GM23338 (cell line): Measurements from ENCODE around the gene SPDYE1. TPM values are rescaled to one million over a fixed set of nuclear protein-coding genes. Genes with fewer than 3 reads are reported as not detected.
A peak's percentile ranks its signal among the peaks of the same experiment; 100 is the strongest.
"Not testable (repeated sequence)": the region's sequence is repeated elsewhere in the genome, so short reads cannot be mapped to it uniquely, and the experiment has no call there.

Experiments
- ATAC-seq: fragments of 200-7000 bp; cut with Tn5 transposase; 3 replicates; pipeline ENCODE4 v1.9.1; 2020
- DNase-seq: peaks from one replicate; pipeline ENCODE4 v3.0.0-alpha.2; 2015; ENCODE audit warnings: low spot score
- H2AFZ ChIP-seq: fragments of 200-600 bp; sonication (generic); 2 replicates; pipeline ENCODE4 v1.8.0; 2016; ENCODE audit warnings: antibody characterized with exemption, mild to moderate bottlenecking, moderate library complexity
- H3F3A ChIP-seq: fragments of 200-600 bp; sonication (generic); replicated peaks from 2 replicates; pipeline ENCODE4 v1.8.0; 2017; ENCODE audit warnings: antibody characterized with exemption, mixed run types, low read depth
- H3K27ac ChIP-seq: fragments of 200-600 bp; sonication (generic); 2 replicates; pipeline ENCODE4 v1.6.1; 2016; ENCODE audit warnings: low read depth
- H3K27me3 ChIP-seq: fragments of 200-600 bp; sonication (generic); 2 replicates; pipeline ENCODE4 v1.8.0; 2016; ENCODE audit warnings: mild to moderate bottlenecking, mixed run types, moderate library complexity; ENCODE audit not compliant: insufficient read depth
- H3K36me3 ChIP-seq: fragments of 200-600 bp; sonication (generic); 2 replicates; pipeline ENCODE4 v1.8.0; 2016; ENCODE audit warnings: mild to moderate bottlenecking; ENCODE audit not compliant: insufficient read depth
- H3K4me1 ChIP-seq: fragments of 200-600 bp; sonication (generic); 2 replicates; pipeline ENCODE4 v1.8.0; 2016; ENCODE audit warnings: mild to moderate bottlenecking, moderate library complexity; ENCODE audit not compliant: insufficient read depth
- H3K4me2 ChIP-seq: fragments of 200-600 bp; sonication (generic); 2 replicates; pipeline ENCODE4 v1.7.1; 2017; ENCODE audit warnings: mixed run types
- H3K4me3 ChIP-seq: fragments of 200-600 bp; sonication (generic); 2 replicates; pipeline ENCODE4 v1.6.1; 2016; ENCODE audit warnings: mixed run types
- H3K79me2 ChIP-seq: fragments of 200-600 bp; sonication (generic); replicated peaks from 2 replicates; pipeline ENCODE4 v1.8.0; 2017; ENCODE audit warnings: mild to moderate bottlenecking; ENCODE audit not compliant: insufficient read depth
- H3K9me2 ChIP-seq: fragments of 200-600 bp; sonication (generic); 2 replicates; pipeline ENCODE4 v1.8.0; 2017; ENCODE audit not compliant: insufficient read depth
- H4K20me1 ChIP-seq: fragments of 200-600 bp; sonication (generic); replicated peaks from 2 replicates; pipeline ENCODE4 v1.8.0; 2017; ENCODE audit warnings: mild to moderate bottlenecking; ENCODE audit not compliant: insufficient read depth
- H3K27ac Mint-ChIP-seq: 2 replicates; pipeline ENCODE4 v1.8.0; 2020; ENCODE audit warnings: inconsistent platforms, mild to moderate bottlenecking, moderate library complexity, mixed read lengths
- H3K27me3 Mint-ChIP-seq: 3 replicates; pipeline ENCODE4 v1.8.0; 2022; ENCODE audit warnings: low read depth, mild to moderate bottlenecking, moderate library complexity, mixed read lengths, inconsistent platforms; ENCODE audit not compliant: insufficient read depth, poor library complexity
- H3K36me3 Mint-ChIP-seq: 3 replicates; pipeline ENCODE4 v1.8.0; 2021; ENCODE audit warnings: low read depth, mild to moderate bottlenecking, inconsistent platforms, moderate library complexity, mixed read lengths
- H3K4me1 Mint-ChIP-seq: 3 replicates; pipeline ENCODE4 v1.8.0; 2020; ENCODE audit warnings: mild to moderate bottlenecking, inconsistent platforms, mixed read lengths
- H3K4me3 Mint-ChIP-seq: 3 replicates; pipeline ENCODE4 v1.8.0; 2021; ENCODE audit warnings: moderate library complexity, mild to moderate bottlenecking, inconsistent platforms, mixed read lengths
- H3K9me3 Mint-ChIP-seq: 3 replicates; pipeline ENCODE4 v1.8.0; 2020; ENCODE audit warnings: moderate library complexity, mild to moderate bottlenecking, inconsistent platforms, mixed read lengths
- polyA plus RNA-seq: library from polyadenylated mRNA; unstranded; fragments of >200 nt; fragmentation: Nextera tagmentation; extraction: Ambion mirVana; gene quantifications from 2 replicates; pipeline ENCODE4 v1.2.1, GENCODE V29; 2016
- total RNA-seq: library from RNA; depleted of rRNA; stranded (reverse); fragments of >200 nt; shearing (Covaris generic); gene quantifications from 2 replicates; pipeline ENCODE4 v1.2.3, GENCODE V29; 2014

The SPDYE1 gene
- total and polyA plus RNA-seq, 2 experiments from 2014 or later = 1.6 TPM; not detected in 1

- not testable (repeated sequence) for H3K27me3 ChIP-seq, H3F3A ChIP-seq, H3K4me2 ChIP-seq, H3K27me3 Mint-ChIP-seq, H3K36me3 Mint-ChIP-seq, H3K27ac Mint-ChIP-seq, H3K27ac ChIP-seq, H3K9me2 ChIP-seq, H3K36me3 ChIP-seq, H3K79me2 ChIP-seq, H3K4me1 ChIP-seq, H3K4me1 Mint-ChIP-seq, DNase-seq, H3K4me3 ChIP-seq, H4K20me1 ChIP-seq, H3K4me3 Mint-ChIP-seq, H3K9me3 Mint-ChIP-seq, ATAC-seq, H2AFZ ChIP-seq
Observed at GRCh38 chr7:43966392-43966791, 31.3 kb upstream of the SPDYE1 start.

GRCh38 chr7:43968172-43969040 lies 29.3 kb upstream of the SPDYE1 start:
- ATAC-seq = peak; percentile 19; the same call in 1 of the 3 replicates

GRCh38 chr7:43969586-43969985 lies 28.1 kb upstream of the SPDYE1 start:
- not testable (repeated sequence) for H3K4me3 ChIP-seq, H3K4me3 Mint-ChIP-seq, H3K4me2 ChIP-seq, ATAC-seq, H3K27ac Mint-ChIP-seq, H3K27me3 Mint-ChIP-seq, H3K27me3 ChIP-seq, H3F3A ChIP-seq, H3K4me1 Mint-ChIP-seq, H2AFZ ChIP-seq, H3K79me2 ChIP-seq, H3K27ac ChIP-seq, H3K36me3 ChIP-seq, H4K20me1 ChIP-seq, DNase-seq, H3K9me3 Mint-ChIP-seq, H3K9me2 ChIP-seq, H3K4me1 ChIP-seq, H3K36me3 Mint-ChIP-seq

More at GRCh38 chr7:43968172-43969040, 29.3 kb upstream of the SPDYE1 start:
- H3K4me2 ChIP-seq, H3K36me3 ChIP-seq, H3K36me3 Mint-ChIP-seq, H3K4me3 Mint-ChIP-seq, H3K27ac ChIP-seq, H3K4me1 ChIP-seq, H3K4me3 ChIP-seq, H3K9me3 Mint-ChIP-seq, H3K79me2 ChIP-seq, H3K4me1 Mint-ChIP-seq, H4K20me1 ChIP-seq, DNase-seq, H3K27me3 Mint-ChIP-seq, H2AFZ ChIP-seq, H3K27me3 ChIP-seq, H3K27ac Mint-ChIP-seq, H3K9me2 ChIP-seq, H3F3A ChIP-seq: not testable (repeated sequence)

GRCh38 chr7:43970698-43971097 lies 27.0 kb upstream of the SPDYE1 start:
- not testable (repeated sequence) for H3K4me3 Mint-ChIP-seq, ATAC-seq, H4K20me1 ChIP-seq, H3K27ac ChIP-seq, H3F3A ChIP-seq, H3K9me3 Mint-ChIP-seq, H2AFZ ChIP-seq, H3K36me3 ChIP-seq, H3K4me2 ChIP-seq, H3K9me2 ChIP-seq, H3K4me1 Mint-ChIP-seq, H3K36me3 Mint-ChIP-seq, H3K4me3 ChIP-seq, H3K27me3 Mint-ChIP-seq, H3K27ac Mint-ChIP-seq, DNase-seq, H3K27me3 ChIP-seq, H3K79me2 ChIP-seq, H3K4me1 ChIP-seq

GRCh38 chr7:43974033-43974573 lies 23.6 kb upstream of the SPDYE1 start:
- not testable (repeated sequence) for H3K36me3 ChIP-seq, H3K9me3 Mint-ChIP-seq, H3K4me1 Mint-ChIP-seq

GRCh38 chr7:43974725-43975482 lies 22.8 kb upstream of the SPDYE1 start:
- not testable (repeated sequence) for H3K27ac ChIP-seq, H3K27me3 Mint-ChIP-seq, H3K9me2 ChIP-seq, H2AFZ ChIP-seq, H3K36me3 Mint-ChIP-seq, H3K27ac Mint-ChIP-seq, H3K9me3 Mint-ChIP-seq, H3K4me1 ChIP-seq, H3K4me3 ChIP-seq, H4K20me1 ChIP-seq, H3K4me2 ChIP-seq, H3K79me2 ChIP-seq, H3F3A ChIP-seq, H3K4me1 Mint-ChIP-seq, ATAC-seq, H3K36me3 ChIP-seq, H3K4me3 Mint-ChIP-seq, H3K27me3 ChIP-seq, DNase-seq

More at GRCh38 chr7:43974033-43974573, 23.6 kb upstream of the SPDYE1 start:
- not testable (repeated sequence) for H3K4me3 Mint-ChIP-seq, DNase-seq, H3K27me3 Mint-ChIP-seq, H3K4me2 ChIP-seq, H3K4me1 ChIP-seq, H3K27me3 ChIP-seq, H3K9me2 ChIP-seq, H4K20me1 ChIP-seq, H3K4me3 ChIP-seq, H3K27ac ChIP-seq, H2AFZ ChIP-seq, H3K27ac Mint-ChIP-seq, ATAC-seq, H3F3A ChIP-seq, H3K36me3 Mint-ChIP-seq, H3K79me2 ChIP-seq
